ENCODE measurements around the gene SLC49A3. TPM values are rescaled to one million over a fixed set of nuclear protein-coding genes. Genes with fewer than 3 reads are reported as not detected.
"Not testable (repeated sequence)": the region's sequence is repeated elsewhere in the genome, so short reads cannot be mapped to it uniquely, and the experiment has no call there.

SLC49A3 gene
- total RNA-seq, 4 donors from 2014 or later = 5.9 to 18.0 (median 14.3) TPM

DNA sequence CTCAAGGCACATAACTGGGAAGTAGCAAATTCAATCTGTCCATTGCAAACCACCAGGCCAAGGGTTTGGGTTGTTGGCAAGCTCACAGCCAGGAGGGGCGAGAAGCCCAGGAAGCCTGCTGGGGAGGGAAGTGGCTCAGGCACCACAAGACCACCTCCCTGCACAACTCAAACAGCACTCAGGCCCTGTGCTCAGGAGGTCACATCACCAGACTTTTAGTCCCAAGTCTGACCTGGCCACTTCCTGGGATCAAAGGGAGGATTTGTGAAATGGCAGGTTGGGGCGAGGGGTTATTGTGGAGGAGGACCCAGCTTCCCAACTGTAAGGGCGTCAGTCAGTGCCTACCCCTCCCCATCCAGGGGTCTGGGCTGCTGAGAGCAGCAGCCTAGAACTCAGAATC, 17.2 kb downstream of the SLC49A3 start:
- peaks cover 0 to 25% (median 16%) of the 10 kb centered on the region in 4 donors for H3K4me1 ChIP-seq
- 85 to 94% methylated on average over 3 of the region's 3 CpGs for WGBS, 2 donors
- TF ChIP-seq EP300 (IDR thresholded peaks at IDR 0.05) (no peak), POLR2A (IDR thresholded peaks at IDR 0.05) (no peak)
- TF ChIP-seq, protein P1, sequence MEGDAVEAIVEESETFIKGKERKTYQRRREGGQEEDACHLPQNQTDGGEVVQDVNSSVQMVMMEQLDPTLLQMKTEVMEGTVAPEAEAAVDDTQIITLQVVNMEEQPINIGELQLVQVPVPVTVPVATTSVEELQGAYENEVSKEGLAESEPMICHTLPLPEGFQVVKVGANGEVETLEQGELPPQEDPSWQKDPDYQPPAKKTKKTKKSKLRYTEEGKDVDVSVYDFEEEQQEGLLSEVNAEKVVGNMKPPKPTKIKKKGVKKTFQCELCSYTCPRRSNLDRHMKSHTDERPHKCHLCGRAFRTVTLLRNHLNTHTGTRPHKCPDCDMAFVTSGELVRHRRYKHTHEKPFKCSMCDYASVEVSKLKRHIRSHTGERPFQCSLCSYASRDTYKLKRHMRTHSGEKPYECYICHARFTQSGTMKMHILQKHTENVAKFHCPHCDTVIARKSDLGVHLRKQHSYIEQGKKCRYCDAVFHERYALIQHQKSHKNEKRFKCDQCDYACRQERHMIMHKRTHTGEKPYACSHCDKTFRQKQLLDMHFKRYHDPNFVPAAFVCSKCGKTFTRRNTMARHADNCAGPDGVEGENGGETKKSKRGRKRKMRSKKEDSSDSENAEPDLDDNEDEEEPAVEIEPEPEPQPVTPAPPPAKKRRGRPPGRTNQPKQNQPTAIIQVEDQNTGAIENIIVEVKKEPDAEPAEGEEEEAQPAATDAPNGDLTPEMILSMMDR (IDR thresholded peaks at IDR 0.05) = no peak
- H3K36me3 ChIP-seq = peaks cover 6 to 29% (median 11%) of the 10 kb centered on the region in 3 donors
- H3K27ac ChIP-seq = no peak overlapping the region
- H3K27me3 ChIP-seq = no peaks in the 10 kb centered on the region
- H3K4me3 ChIP-seq = no peak overlapping the region
- DNase-seq (ENCODE audit: low spot score in 2 of 2) = no peak
- H3K9me3 ChIP-seq = no peaks in the 10 kb centered on the region

DNA sequence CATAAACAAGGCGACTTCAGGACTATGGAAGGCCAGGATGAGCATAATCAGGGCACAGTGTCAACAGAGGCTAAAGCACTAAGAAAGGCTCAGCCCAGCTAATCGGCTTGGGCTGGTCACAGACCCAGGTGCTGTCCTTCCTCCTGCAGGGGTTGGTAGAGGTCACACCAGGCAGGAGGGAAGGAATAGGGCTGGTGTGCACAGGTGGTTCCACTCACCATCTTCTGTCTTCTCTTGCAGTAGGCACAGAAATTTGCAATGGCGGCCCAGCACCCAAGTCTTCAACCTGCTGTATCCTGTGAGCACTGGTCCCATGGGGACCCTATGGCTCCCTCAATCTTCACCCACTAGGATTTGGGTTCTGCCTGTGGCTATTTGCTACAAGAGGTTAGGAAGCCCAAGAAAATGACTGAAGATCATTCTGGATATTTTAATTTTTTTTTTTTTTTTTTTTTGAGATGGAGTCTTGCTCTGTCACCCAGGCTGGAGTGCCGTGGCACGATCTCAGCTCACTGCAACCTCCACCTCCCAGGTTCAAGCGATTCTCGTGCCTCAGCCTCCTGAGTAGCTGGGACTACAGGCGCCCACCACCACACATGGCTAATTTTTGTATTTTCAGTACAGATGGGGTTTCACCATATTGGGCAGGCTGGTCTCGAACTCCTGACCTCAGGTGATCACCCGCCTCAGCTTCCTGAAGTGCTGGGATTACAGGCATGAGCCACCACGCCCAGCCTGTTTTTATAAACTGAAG, 19.0 kb downstream of the SLC49A3 start:
- 93 to 95% methylated on average over 11 of the region's 11 CpGs for WGBS, 2 donors
- H3K27me3 ChIP-seq; DNase-seq (ENCODE audit: low spot score in 2 of 2); H3K4me3 ChIP-seq; H3K9me3 ChIP-seq; H3K27ac ChIP-seq: not testable (repeated sequence)
- peaks cover 6 to 29% (median 11%) of the 10 kb centered on the region in 3 donors for H3K36me3 ChIP-seq
- H3K4me1 ChIP-seq = peaks cover 0 to 13% (median 9%) of the 10 kb centered on the region in 4 donors

DNA sequence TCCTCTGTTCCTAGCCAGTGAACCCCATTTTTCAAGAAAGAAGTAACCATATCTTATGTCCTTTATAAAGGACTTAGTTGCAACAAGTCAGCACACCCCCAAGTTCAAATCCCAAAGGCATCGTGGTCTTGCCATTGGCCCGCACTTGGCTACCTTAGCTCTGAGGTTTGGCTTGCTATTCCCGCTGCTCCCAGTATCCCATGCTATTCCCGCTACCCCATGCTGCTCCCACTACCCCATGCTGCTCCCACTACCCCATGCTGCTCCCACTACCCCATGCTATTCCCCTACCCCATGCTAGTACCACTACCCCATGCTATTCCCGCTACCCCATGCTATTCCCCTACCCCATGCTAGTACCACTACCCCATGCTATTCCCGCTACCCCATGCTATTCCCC, 20.7 kb downstream of the SLC49A3 start:
- peaks cover 0 to 16% (median 4%) of the 10 kb centered on the region in 4 donors for H3K4me1 ChIP-seq
- not testable (repeated sequence) for H3K9me3 ChIP-seq; DNase-seq (ENCODE audit: low spot score in 2 of 2); H3K4me3 ChIP-seq; H3K27ac ChIP-seq
- 72 to 89% methylated on average over 5 to 6 of the region's 6 CpGs for WGBS, 2 donors
- peaks cover 6 to 29% (median 11%) of the 10 kb centered on the region in 3 donors for H3K36me3 ChIP-seq
- H3K27me3 ChIP-seq = peaks cover 0 to 12% of the 10 kb centered on the region in 2 donors

DNA sequence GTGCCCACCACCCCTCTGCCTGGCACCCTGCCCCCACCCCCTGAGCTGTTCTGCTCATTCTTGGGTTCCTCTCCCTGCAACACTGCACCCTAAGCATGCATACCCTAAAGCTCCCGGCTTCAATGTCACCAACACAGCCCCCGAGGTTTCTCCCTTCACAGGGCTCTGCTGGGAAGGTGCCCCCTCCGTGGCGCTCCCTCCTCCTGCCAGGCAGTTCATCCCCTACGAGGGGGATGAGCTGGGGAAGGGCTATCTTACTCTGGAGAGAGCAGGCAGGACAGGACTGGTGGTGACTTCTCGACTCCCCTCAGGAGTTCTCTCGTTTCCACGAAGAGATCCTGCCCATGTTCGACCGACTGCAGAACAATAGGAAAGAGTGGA, 21.4 kb downstream of the SLC49A3 start:
- TF ChIP-seq, protein P1 (IDR thresholded peaks at IDR 0.05) = no peak
- TF ChIP-seq POLR2A (IDR thresholded peaks at IDR 0.05) (no peak), EP300 (IDR thresholded peaks at IDR 0.05) (no peak)
- no peak for DNase-seq (ENCODE audit: low spot score in 2 of 2)
- 64% methylated on average over 10 of the region's 10 CpGs for WGBS, 2 donors
- Histone ChIP-seq H3K36me3 (peaks cover 6 to 23% (median 11%) of the 10 kb centered on the region in 3 donors), H3K4me3 (no peak overlapping the region), H3K27ac (no peak overlapping the region), H3K9me3 (no peaks in the 10 kb centered on the region), H3K4me1 (peaks cover 0 to 13% (median 0%) of the 10 kb centered on the region in 4 donors), H3K27me3 (peaks cover 0 to 17% of the 10 kb centered on the region in 2 donors)

DNA sequence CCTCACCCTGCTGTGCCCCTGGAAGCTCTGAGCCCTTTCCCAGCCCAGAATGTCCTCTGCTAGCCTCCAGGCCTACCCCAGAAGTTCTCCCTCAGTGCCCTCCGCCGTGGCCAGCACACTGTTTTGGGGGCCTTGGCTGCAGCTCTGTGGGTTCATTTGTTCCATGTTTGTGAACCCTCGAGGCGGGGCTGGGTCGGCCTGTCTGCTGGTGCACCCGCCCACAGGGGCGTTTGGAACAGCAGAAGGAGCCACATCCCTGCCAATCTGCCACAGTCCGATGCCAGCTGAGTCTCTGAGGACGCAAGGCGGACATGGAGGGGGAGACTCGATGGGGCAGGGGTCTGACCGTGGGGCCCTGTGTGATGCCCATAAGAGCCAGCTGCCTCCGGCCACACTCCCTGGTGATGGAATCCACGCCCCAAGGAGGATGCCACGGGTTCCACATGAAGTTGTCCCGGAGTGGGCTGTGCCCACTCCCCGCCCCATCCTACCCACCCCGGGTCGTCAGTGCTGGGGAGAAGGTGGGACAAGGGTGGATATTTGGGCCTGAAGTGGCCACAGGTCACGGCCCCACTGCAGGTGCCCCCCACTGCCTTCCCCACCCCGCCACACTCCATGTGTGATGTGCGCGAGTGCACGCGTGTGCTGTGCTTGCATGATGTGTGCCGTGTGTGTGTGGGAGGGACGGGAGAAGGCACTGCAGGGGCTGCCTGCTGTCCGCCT, 22.0 kb downstream of the SLC49A3 start:
- Histone ChIP-seq H3K4me3 (no peak overlapping the region), H3K27ac (no peak overlapping the region), H3K9me3 (no peaks in the 10 kb centered on the region), H3K4me1 (peaks cover 0 to 13% (median 0%) of the 10 kb centered on the region in 4 donors), H3K27me3 (peaks cover 0 to 23% of the 10 kb centered on the region in 2 donors), H3K36me3 (peaks cover 6 to 18% (median 6%) of the 10 kb centered on the region in 3 donors)
- no peak for TF ChIP-seq EP300 (IDR thresholded peaks at IDR 0.05)
- no peak for TF ChIP-seq POLR2A (IDR thresholded peaks at IDR 0.05)
- TF ChIP-seq, protein P1 (IDR thresholded peaks at IDR 0.05) = no peak
- 77% methylated on average over 6 to 17 of the region's 28 CpGs for WGBS, 2 donors
- DNase-seq (ENCODE audit: low spot score in 2 of 2) = no peak

DNA sequence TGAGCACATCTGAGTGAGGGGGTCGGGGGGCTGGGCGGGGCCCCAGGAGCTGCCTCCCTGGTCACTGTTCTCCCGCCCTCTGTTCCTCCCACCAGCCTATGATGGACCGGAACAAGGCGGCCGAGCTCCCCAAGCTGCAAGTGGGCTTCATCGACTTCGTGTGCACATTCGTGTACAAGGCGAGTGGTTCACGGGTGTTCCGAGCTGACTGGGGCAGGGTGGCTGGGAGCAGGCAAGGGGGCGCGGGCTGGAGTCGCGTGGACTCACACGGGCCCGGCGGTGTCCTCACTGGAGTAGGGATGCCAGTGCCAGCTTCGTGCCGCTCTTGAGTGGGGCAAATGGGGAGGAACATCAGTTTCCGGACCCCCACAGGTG, 22.5 kb downstream of the SLC49A3 start:
- peaks cover 0 to 23% of the 10 kb centered on the region in 2 donors for H3K27me3 ChIP-seq
- H3K9me3 ChIP-seq = no peaks in the 10 kb centered on the region
- TF ChIP-seq, protein P1 (IDR thresholded peaks at IDR 0.05) = no peak
- TF ChIP-seq POLR2A (IDR thresholded peaks at IDR 0.05) (no peak), EP300 (IDR thresholded peaks at IDR 0.05) (no peak)
- no peak overlapping the region for H3K27ac ChIP-seq
- H3K36me3 ChIP-seq = peaks cover under 1 to 12% (median 3%) of the 10 kb centered on the region in 3 donors
- peaks cover 0 to 13% (median 0%) of the 10 kb centered on the region in 4 donors for H3K4me1 ChIP-seq
- DNase-seq (ENCODE audit: low spot score in 2 of 2) = no peak
- H3K4me3 ChIP-seq = no peak overlapping the region
- WGBS, 2 donors = 67 to 82% methylated on average over 14 to 16 of the region's 22 CpGs

Data from tibial nerve (tissue), 4 donors.